Stimulated activated CD8-positive, alpha-beta memory T cell treated with anti-CD3 and anti-CD28 coated beads, Interleukin-7, amount 100 ng/mL, for 4 hours (primary cell): ENCODE measurements around the gene CNTN4.

Experiments used
- DNase-seq, 2 donors: peaks; one replicate each; pipeline ENCODE4 v3.0.0-alpha.2; 2020; ENCODE audit warnings: low read depth in 2 of 2

Gene CNTN4

DNA sequence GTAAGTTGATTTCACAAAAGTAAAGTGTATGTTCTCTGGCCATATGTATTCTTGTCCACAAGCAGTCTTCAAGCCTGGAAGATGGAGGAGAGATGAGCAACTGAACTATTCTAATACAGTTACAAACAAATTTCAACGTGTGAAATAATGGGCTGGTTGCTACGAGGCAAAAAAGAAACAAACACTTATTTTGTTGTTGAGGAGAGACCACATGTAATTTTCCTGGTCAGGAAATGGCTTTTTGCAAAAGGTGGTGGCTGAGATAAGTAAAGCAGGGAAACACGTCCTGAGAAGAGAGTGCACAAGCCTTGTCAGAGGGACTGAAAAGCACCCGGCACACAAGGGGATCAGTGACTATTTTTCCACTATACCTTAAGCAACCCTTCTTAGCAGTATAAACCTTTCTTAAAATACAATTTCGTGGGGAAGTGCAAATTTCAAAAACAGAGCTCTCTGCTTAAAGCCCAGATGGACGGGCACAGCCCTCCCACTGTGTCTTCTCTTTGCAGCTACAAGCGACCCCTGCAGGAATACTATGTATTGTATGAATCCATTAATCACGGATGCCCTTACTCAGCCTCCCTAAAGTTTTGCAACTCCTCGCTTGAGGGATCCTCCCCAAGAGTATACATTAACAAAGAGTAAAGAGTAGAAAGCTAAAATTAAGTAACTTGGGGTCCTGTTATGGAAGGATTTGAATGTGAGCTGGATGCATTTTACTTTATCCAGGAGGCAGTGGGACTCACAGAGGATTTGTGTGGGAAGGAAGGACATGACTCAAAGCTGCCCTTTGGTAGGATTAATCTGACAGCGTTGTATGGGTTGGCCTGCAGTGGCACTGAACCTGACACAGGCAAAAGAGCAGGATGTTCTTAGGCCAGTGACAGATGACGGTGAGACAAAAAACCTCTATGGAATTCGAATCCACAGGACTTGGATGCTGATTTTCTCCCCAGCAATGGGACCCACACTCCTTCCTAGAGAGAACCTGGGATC is 757.8 kb downstream of the CNTN4 start:
- DNase-seq: no peak

DNA sequence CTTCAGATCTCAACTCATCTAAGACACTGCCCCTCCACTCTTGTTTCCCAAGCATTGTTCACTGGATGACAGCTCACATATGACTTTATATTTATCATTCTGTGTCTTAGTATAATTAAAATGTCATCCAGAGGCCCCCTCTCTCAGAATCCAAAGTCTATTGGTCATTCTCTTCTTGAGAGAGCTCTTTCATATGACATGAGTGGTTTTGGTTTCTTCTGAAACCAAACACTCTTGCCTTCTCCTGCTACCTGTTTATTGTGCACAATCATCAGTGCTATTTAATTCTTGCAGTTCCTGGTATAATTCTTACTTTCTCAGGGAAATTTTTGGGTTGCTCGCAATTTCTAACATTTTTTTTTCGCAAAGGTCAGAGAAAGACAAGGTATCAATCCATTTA is 762.0 kb downstream of the CNTN4 start:
- no peak for DNase-seq

GRCh38 chr3:2861120-2861519 is 762.5 kb downstream of the CNTN4 start:
- no peak for DNase-seq

GRCh38 chr3:2861920-2862319 is 763.3 kb downstream of the CNTN4 start:
- no peak for DNase-seq

GRCh38 chr3:2862366-2862765 is 763.7 kb downstream of the CNTN4 start:
- no peak for DNase-seq

DNA sequence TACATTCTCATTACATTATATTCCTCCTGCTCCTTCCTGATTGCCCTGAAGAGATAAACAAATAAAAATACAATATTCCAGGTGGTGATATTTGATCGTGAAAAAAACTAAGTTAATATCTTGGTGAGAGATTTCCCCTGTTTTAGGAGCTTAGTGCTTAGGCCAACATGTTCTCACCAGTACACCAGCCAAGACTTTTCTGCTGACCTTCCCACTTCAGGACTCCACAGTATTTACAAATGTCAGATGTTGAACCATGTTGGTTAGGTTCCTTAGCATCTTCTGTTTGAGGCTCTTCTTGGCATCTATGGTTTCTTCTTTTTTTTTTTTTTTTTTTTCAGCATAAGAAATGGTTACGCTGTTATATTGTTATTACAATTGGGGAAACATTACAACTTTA is 764.5 kb downstream of the CNTN4 start:
- DNase-seq: no peak

GRCh38 chr3:2869905-2870304 is 771.2 kb downstream of the CNTN4 start:
- no peak for DNase-seq

DNA sequence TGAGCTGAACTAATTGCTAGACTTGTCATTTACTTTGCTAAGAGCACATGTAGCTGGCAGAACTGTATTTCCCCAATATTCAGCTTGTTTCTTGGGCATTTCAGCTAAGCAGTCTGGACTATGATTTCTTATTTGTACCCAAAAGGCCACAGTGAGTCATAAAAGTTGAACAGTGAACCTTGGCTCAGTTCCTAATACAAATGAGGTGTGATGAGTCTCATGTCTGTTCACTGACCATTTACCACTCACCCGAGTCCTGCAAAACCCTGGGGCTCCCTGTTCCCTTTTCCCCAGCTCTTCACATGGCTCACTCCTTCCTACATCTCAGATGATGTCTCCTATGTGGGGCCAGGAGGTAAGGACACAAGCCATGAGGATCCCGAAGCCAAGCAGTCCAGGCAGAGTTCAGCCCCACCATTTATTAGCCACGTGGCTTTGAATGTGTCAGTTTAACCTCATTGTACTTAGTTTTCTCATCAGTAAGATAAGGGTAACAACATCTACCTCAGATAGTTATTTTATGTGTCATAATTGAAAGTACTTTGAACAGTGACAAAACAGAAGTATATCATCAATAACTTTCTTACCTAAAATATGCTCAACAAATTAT is 772.2 kb downstream of the CNTN4 start:
- no peak for DNase-seq

DNA sequence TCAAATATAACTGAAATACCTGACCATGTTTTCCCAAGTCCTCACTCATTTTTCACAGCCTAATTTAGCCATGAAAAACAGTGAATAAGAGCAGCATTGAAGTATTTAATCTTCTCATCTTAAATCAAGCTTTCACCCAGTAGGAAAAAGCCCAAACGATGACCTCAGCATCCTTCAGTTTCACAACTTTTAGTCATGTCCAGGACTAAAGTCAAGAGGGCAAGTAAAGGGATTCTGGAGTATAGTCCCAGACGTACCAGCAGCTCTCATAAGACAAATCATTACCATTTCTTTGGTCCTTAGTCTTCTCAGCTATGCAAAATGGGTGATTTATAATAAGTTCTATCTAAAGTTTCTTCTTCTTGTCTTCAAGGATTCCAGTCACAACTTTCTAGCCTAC is 774.2 kb downstream of the CNTN4 start:
- no peak for DNase-seq

GRCh38 chr3:2873986-2874385 is 775.3 kb downstream of the CNTN4 start:
- DNase-seq: no peak

DNA sequence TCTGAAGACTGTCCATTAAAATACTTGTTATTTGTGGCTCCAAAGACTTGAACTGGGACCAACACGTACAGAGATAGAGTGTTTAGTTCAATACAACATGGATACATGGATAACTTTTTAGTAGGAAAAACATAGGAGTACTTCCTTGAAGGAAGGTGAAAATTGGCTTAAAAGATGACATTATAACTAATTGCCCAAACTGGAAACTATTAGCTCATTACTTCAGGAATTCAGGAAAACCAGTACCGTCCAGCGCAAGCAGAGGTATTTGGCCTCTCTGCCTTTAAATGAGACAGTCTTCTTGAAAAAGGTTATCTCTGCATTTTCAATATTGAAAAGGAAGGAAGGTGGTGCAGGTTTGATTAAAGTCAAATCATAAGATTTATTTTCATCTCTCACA is 777.0 kb downstream of the CNTN4 start:
- no peak for DNase-seq

DNA sequence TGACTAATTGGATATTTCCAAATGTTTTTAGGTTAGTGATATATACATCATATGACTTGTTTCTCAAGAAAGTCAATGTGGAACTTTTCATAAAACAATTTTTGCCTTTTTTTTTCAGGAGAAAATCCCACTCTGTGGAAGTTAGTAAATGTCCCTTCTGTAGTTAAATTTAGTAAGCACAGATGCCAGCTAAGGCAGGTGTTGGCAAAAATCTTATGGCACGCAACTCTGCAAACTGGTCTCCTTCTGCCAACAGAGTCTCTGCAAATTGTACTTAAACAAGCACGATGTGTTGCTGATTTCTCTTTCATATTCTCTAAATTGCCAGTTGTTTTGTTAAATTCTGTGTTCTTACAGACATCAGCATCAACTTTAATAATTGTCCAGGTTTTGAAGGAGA is 777.7 kb downstream of the CNTN4 start:
- DNase-seq: no peak

DNA sequence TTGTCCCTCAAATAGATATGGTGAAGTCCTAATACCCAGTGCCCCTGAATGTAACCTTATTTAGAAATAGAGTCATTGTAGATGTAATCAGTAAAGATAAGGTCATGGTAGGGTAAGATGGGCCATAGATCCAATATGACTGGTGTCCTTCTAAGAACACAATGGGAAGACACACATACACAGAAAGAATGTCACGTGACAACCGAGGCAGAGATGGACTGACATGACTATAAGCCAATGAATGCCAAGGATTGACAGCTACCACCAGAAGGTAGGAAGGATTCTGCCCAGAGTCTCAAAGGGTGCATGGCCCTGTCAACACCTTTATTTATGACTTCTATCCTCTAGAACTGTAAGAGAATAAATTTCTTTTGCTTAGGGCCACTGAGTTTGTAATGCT is 780.4 kb downstream of the CNTN4 start:
- no peak for DNase-seq

DNA sequence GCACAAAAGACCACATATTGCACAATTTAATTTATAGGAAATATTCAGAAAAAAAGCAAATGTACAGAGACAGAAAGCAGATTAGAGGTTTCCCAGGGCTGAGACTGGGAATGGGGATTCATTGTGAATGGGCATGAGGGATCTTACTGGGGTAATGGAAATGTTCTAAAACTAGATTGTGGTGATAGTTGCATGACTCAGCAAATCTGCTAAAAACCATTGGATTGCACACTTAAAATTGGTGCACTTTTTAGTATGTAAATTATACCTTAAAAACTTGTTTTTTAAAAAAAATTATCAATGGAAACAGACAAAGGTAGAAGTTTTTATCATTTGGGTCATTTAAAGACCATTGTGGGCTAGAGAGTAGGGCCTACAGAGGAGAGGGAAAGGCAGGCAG is 780.9 kb downstream of the CNTN4 start:
- DNase-seq: no peak

- no peak for DNase-seq
Observed at GRCh38 chr3:2880218-2880756, 781.6 kb downstream of the CNTN4 start.

DNA sequence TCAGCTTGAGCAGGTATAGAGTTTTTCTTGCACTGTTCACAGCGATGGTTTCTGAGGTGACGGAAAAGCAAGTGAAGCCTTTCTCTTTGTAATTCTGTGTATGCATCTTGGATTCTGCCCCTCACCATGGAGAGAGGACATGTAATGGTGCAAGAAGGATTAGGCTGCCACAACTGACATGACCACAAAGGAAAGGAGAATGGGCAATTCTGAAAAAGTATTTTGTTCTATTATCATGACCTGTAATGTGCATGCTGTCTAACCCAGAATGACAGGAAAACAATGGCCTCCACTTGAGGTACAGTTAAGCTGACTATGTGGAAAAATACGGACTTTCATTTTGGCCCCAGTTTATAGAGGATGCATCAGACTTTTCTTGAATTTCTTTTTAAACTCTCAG is 784.6 kb downstream of the CNTN4 start:
- no peak for DNase-seq

DNA sequence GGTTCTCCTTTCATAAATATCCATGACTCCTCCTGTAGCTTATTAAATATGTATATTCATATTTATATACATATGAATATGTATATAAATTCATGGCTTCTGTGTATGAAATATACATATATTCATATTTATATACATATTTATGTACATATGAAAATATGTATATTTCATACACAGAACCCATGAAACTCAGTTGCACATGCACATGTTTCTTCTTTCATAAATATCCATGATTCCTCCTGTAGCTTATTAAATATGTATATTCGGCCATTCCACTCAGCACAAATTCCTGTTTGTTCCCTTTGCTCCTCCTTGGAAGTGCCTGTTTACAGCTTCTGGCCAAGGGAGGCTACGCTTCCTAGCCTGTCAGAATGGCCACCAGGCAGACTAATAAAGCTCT is 789.9 kb downstream of the CNTN4 start:
- DNase-seq: no peak

DNA sequence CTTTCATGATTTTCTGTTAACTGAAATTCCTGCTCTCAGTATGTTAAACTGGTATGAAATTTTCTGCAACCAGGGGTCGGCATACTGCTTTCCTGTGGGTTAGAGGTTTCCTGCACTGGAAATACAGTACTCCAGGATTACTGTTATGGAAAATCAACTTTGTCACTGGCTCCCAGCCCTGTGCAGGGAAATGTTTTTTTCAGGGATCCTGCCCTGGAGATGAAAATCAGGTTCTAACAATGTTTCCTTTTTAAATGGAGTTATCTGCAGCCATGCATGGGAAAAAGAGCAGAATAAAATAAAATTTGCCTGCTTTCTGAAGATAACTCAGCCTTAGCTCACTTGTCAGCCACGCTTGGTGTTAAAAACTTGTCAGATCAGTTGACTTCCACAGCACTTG is 791.1 kb downstream of the CNTN4 start:
- no peak for DNase-seq

GRCh38 chr3:2896308-2896939 is 797.8 kb downstream of the CNTN4 start:
- DNase-seq: no peak

GRCh38 chr3:2897821-2898220 is 799.2 kb downstream of the CNTN4 start:
- no peak for DNase-seq

DNA sequence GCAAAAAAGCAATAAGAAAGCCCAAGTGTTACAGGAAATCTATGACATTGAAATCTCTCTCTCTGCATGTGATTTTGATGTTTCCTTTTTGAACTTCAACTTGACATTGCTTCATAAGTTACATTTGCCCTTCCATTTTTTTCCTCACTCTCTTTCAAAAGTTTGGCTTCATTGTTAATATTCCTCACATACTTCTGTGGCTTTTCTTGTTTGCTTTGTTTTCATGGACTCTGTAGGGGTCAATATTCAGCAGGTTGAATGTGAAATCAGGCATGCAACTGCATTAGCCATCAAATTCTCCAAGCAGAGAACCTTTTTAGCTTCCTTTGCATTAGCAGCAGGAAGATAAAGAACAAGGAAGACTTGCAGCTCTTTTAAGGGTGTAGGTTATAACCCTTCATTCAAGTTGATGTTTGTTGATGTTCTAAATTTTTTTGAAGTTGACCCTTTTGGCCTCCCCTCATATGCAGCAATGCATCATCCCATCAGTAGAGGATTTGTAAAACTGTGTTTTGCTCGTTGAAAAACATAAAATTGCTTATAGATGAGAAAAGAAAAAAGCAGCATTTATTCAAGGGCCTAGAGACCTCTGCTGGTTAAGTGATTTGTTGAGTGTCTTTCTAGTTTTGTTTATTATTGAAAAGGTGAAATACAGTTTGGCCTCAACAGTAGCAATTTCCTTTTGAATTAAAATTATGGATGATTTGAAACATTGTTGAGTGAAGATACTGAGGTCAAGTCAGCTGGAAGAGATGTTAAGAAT is 800.1 kb downstream of the CNTN4 start:
- no peak for DNase-seq

GRCh38 chr3:2904054-2904453 is 805.4 kb downstream of the CNTN4 start:
- DNase-seq: no peak
